Smooth muscle cell of the brain vasculature (primary cell): ENCODE results near the gene ACVR1.
"Not testable (repeated sequence)": the region's sequence is repeated elsewhere in the genome, so short reads cannot be mapped to it uniquely, and the experiment has no call there.

Source experiments
- DNase-seq: peaks from one replicate; pipeline ENCODE4 v3.0.0-alpha.2; 2012; ENCODE audit warnings: low read depth, low spot score

Gene ACVR1

DNA sequence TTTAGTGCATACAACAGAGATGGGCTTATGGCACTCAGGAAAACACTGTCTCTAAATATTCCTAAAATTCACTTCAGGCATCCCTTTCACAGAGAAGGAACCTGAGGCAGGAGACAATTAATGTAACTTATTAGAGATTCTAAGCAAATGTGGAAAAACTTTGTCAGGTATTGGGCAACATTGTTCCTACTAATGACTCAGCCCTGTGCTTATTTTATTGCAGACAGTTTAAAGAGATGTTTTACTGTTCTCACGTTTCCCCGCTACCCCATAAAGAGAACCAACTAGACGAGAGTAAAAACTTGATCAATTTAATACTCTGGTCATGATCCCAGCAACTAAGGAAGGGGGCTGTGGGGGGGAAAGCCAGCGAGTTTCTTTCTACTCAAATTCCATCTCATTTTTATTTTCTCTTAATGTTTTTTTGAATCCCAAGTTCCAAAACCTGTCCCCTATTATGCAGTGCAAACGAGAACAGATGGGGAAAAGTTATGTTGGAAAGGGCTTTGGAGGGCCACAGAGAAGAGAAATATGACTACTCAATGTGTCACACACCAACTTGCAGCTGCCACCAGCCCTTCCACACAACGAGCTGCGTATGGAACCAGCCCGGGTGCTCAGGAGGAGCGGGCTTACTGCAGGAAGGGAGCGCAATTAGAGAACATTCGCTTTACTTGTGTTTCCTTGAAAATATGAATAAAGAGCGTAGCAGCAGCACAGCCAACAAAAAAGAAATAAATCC is 18.7 kb upstream of the ACVR1 start:
- DNase-seq: no peak

DNA sequence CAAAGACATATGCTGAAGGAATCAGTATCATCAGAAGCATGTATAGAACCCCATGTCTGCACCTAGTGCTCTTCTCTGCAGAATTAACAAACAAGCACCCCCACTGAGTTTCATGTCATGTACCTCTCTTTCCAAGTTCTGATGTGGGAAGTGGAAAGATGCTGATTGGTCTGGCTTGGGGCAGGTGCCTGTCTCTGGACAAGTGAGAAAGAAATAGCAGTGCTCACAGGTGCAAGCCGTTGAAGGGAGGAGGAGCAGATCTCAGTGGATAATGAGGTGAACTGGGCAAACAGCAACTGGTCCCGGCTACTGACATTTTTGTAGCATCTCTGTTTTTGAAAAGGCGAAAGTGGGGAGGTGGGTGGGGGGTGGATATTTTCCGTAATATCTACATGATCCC is 17.5 kb upstream of the ACVR1 start:
- DNase-seq: no peak

DNA sequence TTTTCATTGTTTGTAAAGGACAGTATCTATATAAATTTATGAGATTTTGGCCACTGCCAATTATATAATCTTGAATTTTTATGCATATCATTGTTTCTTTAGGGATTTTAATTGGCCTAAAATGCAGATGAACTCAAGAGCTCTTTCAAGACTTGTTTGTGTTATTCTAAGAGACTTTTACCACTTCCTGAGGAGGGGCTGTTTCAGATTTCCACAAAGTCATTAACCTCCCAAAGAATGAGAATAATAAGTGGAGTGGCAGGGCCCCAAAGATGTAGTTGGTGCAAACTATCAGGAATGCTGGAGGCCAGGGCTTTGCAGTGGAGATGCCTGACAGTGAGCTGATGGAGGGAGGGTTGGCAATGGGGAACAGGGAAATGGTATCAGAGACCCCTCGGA is 15.5 kb upstream of the ACVR1 start:
- no peak for DNase-seq

DNA sequence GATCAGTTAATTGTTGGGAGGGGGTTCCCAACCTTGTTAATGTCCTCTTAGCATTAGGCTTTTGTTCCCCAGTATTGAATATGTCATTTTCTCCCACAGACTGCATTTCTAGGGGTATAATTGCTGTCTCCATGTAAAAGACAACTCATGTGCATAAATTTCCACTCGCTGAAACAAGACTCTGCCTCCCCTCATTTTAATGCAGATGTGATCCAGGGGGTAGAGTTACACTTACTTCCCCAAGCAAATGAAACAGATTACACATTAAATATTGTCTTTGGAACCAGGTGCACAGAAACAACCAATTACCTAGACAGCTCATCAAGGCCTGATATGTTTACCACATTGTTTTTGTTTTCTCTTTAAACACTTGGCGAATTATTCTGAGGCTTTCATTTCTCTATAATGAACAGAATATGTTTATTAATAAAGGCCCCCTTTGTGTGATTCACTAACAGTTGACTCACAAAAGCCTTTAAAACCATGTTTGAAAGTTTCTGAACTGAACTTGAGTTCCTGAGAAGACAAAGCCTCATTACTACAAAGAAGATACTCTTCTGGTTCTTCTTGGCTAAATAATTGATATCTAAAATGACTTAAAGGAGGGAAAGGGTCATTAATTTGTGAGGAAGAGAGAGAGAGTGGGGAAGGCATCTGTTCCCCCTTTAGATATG is 15.0 kb upstream of the ACVR1 start:
- no peak for DNase-seq

DNA sequence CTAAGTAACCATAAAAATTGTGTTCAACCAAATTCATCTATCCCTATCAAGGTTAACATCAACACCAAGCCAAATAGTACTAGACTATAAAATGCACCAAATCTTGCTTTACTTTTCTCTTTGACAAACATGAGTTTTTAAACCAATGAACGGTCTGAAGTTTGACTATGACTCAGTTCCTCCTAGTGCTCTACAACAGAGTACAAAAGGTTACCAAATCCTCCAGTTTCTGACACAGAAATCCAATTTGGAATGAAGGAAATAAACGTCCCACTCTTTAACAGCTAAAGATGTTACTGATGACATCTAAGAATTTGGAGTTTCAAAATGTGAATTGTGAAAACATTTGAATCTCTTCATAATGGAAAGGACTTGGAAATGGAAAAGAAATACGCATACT is 11.8 kb upstream of the ACVR1 start:
- no peak for DNase-seq

DNA sequence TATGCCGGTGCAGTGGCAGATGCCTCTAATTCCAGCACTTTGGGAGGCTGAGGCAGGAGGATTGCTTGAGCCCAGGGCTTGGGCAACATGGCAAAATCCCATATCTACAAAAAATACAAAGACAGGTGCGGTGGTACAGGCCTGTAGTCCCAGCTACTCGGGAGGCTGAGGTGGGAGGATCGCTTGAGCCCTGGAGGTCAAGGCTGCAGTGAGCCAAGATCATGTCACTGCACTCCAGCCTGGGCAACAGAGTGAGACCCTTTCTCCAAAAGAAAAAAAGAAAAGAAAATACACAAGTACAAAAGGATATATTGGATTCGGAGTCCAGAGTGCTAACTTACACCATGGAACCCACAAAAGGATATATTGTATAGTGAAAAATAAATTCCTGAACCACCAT is 8.4 kb upstream of the ACVR1 start:
- not testable (repeated sequence) for DNase-seq

DNA sequence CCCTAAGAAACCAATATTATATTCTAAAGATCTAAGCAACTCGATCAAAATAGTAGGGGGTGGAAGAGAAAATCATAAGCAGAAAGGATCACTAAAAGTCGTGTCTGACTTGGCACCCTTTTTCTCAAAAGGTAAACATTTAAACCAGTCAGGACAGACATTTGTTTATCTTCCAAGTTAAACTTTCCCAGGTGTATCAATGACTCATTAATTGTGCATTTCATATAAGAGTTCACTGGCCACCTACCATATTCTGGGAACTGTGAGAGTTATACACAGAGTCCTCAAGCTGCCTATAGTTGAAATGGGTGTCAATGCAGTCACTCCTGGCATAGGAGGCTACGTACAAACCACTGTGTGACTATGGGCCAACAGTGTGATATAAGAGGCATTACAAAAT is 4.8 kb upstream of the ACVR1 start:
- DNase-seq: no peak

DNA sequence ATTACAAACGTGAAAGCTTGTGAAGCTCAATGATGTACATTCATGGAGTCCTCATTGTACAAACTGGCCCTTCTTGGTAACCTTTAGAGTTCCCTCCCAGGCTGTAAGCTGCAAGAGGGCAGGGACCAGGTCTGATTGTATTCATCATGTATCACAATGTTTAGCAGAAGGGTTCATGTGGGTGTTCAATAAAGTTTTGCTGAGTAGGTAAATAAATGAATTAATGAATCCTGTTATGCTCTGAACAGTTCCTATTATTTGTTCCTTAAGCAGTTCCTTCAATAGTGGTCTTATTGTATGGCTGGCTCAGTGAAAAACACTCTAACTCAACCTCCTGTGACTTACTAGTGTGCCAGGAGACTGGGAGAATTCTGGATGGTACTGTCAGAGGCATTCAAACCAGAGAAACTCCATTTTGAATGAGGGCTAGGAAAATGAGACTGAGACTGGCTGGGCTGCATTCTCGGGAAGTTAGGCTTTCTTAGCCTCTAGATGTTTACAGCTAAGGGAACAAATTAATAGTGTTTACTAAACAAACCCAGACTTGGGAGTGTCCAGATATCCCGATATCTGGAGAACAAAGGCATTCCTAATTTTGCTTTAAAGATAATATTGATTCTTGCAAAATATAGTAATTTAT is 1.8 kb upstream of the ACVR1 start:
- no peak for DNase-seq

DNA sequence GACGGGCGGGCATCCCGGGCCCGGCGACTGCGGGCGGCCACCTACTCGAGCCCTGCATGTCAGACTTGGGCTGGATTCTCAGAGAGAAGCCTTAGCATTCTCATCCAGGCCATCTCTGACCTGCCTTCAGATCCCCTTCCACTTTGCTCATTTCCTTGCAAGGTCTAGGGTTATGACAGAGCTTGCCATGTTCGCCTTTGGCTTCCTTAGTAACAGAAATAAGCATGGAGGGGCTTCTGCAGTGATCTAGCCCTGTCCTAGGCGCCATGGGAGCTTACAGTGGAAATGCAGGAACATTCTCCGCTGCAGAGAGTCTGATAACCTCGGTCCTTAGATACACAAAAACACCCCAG is 632 bp upstream of the ACVR1 start:
- no peak for DNase-seq

DNA sequence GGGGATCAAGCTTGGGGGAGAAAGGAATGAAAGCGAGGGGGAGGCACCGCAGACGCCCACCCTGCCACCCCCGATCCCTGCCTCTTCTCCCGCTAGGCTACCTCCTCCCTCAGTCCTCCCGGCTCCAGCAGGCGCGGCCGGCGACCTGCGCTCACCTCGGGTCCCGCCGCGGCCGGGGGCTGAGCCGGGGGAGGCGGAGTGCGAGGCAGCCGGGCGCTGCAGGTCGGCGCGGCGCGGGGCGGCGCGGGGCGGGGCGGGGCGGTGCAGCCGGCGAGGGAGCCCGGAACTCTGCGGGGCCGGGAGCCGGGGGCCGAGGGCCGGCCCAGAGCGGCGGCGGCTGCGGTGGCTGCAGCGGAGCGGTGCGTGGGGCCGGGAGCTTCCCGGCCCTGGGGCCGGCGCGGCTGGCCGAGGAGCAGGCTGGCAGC is 477 bp downstream of the ACVR1 start:
- no peak for DNase-seq

DNA sequence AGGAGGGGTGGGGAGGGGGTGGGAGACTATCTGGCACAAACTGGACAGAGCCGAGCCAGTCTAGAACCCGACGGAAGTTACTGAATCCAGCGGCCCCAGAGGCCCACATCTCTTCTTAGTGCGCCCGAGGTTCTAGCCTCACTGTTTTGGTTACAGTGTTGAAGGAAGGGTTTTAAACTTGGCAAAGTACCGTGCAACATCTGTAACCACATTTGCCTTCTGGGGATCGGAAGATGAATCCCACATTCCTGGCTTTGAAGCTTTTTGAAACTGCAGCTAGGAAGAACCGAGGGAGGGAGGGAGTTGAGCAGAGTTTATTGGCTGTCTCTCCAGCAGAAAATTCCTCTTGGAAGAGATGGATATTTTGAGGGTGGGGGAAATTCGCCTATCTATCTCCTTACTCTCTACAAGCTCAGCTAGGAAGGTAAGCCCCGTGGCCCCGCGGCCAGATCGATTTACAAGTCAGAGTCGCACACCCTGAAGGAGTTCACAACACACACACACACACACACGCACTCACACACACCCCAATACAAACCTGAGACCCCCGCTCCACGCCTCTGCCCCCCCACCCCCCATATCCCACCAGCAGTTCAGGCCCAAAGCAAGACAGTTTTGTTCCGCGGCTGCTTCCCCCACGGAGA is 1.0 kb downstream of the ACVR1 start:
- no peak for DNase-seq

DNA sequence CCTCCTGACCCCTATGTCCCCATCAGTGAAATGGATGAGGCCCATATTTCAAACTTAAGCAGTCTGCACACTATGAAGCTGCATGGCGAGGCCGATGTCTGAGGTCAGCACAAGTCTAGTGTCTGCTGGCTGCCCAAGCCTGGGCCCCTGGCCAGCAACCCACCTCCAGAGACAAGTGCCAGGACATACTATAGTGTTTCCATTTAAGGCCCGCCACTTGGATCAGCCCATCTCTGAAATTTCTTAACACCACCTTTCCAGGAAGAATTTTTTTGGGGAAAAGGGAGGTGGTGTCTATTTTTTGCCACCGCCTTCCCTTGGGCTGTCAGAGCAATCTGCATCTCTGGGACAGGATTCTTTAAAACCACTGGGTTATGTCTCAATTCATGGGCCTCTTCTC is 1.8 kb downstream of the ACVR1 start:
- no peak for DNase-seq

DNA sequence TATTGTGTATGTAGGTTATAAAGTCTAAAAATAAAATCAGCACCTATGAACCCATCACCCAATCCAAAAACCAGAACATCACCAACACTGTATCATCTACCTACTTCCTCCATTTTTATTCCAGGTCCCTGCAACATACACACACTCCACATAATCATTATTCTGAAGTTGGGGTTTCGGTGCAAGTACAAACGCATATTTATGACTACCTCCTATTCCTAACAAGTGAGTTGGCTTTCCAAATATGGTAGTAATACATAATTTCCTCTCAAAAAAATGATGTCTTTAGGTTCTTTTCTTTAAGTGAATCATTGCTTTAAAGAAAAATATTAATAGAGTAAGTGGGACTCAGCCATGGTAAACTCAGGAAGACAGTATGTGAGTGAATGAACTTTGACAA is 3.3 kb downstream of the ACVR1 start:
- no peak for DNase-seq

DNA sequence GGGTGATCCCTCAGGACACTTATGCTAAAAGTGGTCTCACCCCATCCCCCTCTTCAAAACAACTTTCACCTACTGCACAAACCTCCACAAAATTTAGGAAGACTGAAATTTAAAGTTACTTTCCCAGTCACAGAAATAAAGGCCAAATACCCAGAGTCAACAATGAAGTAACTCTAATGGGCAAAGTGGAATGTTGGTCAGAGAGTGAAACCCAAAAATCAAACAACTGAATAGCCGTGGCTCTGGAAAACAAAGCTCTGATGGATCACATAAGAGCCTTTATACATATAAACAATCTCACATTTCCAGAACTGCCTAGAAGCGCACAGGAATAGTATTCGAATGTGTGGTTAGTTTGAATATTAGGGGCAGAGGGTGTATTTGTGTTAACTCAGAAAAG is 4.7 kb downstream of the ACVR1 start:
- no peak for DNase-seq

DNA sequence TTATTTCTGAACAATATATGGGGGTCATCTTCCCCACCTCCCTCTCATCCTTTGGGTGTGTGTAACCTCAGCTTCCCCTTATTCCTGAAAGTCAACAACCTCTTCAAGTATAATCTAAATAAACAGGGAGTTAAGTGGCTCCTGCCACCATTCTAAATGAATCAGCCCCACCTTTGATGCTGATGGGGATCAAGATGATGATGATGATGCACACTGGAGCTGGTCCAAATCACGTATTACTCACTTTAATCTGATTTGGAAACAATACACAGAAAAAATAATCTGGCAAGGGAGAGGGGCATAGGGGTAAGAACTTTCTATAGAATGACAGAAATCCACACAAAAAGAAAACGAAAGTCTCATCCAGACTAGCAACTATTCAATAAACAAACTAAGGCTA is 7.1 kb downstream of the ACVR1 start:
- no peak for DNase-seq

DNA sequence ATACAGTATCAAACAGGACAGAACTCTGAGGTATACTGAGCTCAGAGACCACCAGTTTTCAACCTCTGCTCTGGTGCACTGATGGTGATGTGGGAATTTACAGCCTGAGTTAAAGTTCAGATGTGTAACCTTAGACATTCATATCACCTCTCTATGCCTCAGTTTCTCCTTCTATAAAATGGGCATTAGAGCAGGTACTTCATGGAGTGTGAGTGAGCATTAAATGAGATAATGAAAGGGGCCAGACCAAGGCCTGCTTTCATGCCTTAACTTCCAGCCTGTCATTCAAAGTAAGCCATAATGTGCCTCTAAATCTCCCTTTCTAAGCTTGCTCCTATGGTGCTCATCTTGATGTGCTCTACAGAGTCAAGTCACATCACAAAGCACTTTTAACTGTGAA is 8.4 kb downstream of the ACVR1 start:
- DNase-seq: no peak

DNA sequence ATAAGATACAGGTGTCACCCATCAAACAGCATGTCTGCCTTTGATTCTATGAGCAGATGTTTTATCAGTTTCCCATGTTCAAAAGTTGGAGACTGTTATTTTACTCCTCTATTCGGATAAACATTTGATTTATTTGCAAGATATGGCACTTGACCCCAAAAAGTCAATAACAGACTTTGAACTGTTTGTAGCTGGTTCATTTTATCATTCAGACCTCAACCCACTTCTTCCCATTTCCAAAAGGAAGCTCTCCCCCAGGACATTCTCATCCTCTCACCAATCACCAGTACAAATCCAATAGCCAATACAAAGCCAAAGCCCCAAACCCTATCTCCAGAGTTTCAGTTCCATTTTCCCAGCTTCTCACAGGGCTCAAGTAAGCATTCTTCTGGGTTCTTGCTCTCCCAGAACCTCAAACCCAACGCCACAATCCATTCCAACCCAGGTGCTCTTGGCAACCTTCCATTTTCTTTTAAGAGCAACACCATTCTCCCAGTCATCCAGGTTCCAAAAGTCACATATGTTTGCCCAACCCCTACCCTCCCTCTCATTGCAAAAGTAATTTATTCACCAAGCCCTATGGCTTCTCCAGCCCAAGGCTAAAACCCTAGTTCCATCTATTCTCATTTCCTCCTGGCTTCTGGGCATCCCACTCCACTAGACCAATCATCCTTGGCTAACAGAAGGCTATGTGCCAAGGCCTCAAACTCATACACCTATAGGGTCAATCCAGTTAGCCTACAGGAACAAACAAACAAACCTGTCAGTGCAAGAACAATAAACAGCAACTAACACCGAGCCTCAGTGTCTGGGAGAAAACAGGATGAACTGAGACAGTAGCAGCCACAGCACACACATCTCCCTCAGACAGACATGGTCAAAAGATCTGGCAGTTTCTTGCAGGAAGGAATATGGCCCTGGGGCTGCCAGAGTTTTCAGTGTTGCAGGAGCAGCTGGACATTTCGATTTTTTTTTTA is 9.2 kb downstream of the ACVR1 start:
- DNase-seq: no peak

DNA sequence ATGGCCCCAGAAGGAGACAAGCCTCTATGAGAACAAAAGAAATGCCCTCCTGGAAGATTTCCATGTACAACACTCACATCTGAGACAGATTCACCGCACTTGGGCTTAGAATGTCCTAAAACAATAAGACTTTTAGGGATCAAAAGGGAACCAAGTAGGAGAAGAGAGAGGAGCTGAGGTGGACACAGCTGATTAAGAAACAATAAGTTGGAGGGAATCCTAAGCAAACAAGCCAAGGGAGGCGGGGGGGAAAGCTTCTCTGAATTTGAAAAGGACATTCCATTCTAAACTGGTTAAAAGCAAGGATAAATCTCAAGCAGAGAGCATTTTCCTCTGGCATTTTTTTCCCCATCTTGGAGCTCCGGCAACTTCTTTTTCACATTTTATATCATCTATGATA is 9.9 kb downstream of the ACVR1 start:
- peak; percentile 86 for DNase-seq

DNA sequence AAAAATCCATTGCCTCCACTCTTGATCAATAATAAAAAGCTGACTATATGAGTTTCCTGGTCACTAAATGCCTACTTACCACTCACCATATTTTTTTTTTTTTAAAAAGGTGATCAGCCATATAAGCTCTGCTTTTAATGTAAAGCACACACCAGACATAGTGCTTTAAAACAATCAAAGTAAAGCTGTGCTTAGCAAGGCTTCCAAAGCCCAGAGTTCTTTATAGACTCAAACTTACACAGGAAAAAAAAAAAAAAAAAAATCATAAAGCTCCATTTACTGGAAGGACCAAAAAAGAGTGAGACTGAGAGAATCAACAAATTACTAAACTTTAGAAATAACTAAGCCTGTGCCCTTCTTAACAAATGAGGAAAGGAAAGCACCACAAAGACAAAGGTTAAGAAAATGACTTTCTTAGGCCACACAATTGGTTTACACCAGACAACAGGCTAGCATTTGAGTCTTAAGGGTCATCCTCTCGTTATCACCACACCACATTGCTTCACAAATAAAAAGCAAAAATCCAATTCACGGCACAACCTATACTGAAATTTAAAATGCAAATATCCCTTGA is 11.2 kb downstream of the ACVR1 start:
- no peak for DNase-seq

DNA sequence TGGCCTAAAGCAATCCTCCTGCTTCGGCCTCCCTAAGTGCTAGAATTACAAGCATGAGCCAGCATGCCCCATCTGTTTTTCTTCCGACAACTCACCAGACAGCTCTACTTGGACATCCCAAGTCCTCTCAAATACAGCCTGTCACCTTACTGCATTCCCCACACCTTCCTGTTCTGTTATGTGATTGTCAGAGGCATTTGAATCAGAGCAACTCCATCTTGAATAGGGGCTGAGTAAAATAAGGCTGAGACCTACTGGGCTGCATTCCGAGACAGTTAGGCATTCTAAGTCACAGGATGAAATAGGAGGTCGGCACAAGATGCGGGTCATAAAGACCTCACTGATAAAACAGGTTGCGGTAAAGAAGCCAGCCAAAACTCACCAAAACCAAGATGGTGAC is 17.3 kb downstream of the ACVR1 start:
- DNase-seq: no peak

DNA sequence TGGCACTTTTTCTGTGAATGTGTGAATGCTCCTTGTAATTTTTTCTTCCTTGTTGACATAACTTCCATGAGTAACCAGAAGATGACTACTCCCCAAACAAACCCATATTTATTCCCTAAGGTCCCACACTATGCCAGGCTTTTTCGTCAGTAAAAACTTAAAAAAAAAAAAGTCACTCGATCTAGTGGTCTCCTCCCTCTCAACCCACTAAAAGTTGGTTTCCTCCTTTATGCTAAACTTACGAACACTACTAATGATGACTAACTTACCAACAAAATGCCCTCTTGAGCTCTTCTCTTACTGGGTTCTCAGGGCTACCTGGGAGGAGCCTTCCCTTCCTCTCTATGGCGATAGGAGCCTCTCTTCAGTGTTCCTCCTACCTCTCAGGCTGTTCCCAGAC is 18.2 kb downstream of the ACVR1 start:
- DNase-seq: no peak
